Natural killer cell (primary cell): Measurements from ENCODE around the gene SHISAL1. TPM values are rescaled to one million over a fixed set of nuclear protein-coding genes. Genes with fewer than 3 reads are reported as not detected.

Experiments
- ATAC-seq, 3 donors: fragments of 150-1000 bp in 2 of 3; fragments of 200-7000 bp in 1 of 3; cut with Tn5 transposase; 1 replicate in 1 of 3; 2 replicates in 2 of 3; pipeline ENCODE4 v1.10.0; 2021; ENCODE audit warnings: mild to moderate bottlenecking in 2 of 3, moderate library complexity in 2 of 3
- DNase-seq, 2 donors: peaks; one replicate each; pipeline versions ENCODE4 v3.0.0 to v3.0.0-alpha.2; 2013 to 2021; ENCODE audit warnings: mixed read lengths in 1 of 2
- H3K27ac ChIP-seq: one replicate; pipeline ENCODE4 v1.5.1; 2013; ENCODE audit warnings: mild to moderate bottlenecking, low read length
- H3K27me3 ChIP-seq: one replicate; pipeline ENCODE4 v1.6.1; 2013; ENCODE audit warnings: low read length; ENCODE audit not compliant: control insufficient read depth, insufficient read depth
- H3K36me3 ChIP-seq: one replicate; pipeline ENCODE4 v1.6.1; 2013; ENCODE audit warnings: low read length; ENCODE audit not compliant: control insufficient read depth, insufficient read depth
- H3K4me1 ChIP-seq: one replicate; pipeline ENCODE4 v1.6.1; 2013; ENCODE audit warnings: low read length; ENCODE audit not compliant: control insufficient read depth, insufficient read depth
- H3K4me3 ChIP-seq: one replicate; pipeline ENCODE4 v1.5.1; 2013; ENCODE audit warnings: low read length
- H3K9me3 ChIP-seq: one replicate; pipeline ENCODE4 v1.6.1; 2013; ENCODE audit warnings: low read length; ENCODE audit not compliant: control insufficient read depth, insufficient read depth
- H3K27ac Mint-ChIP-seq, 2 donors: one replicate each; pipeline ENCODE4 v1.8.0; 2022; ENCODE audit warnings: mild to moderate bottlenecking in 2 of 2, mixed read lengths in 2 of 2, moderate library complexity in 1 of 2
- H3K27me3 Mint-ChIP-seq, 2 donors: one replicate each; pipeline ENCODE4 v1.8.0; 2022; ENCODE audit warnings: low read depth in 2 of 2, mixed read lengths in 2 of 2
- H3K36me3 Mint-ChIP-seq: one replicate; pipeline ENCODE4 v1.8.0; 2022; ENCODE audit warnings: mixed read lengths
- H3K4me1 Mint-ChIP-seq, 2 donors: one replicate each; pipeline ENCODE4 v1.8.0; 2022; ENCODE audit warnings: mixed read lengths in 2 of 2
- H3K4me3 Mint-ChIP-seq: one replicate; pipeline ENCODE4 v1.8.0; 2022; ENCODE audit warnings: mild to moderate bottlenecking, moderate library complexity, mixed read lengths
- H3K9me3 Mint-ChIP-seq, 2 donors: one replicate each; pipeline ENCODE4 v1.8.0; 2022; ENCODE audit warnings: mixed read lengths in 2 of 2
- WGBS: methylation state at CpG from one replicate; pipeline ENCODE4 v1.1.7; 2013; ENCODE audit warnings: missing lambda C conversion rate; ENCODE audit not compliant: insufficient coverage; 5-methylcytosine and 5-hydroxymethylcytosine counted together
- intact Hi-C: fragments of 100-400 bp; cut with micrococcal nuclease; formaldehyde crosslinking; loops from one replicate; pipeline ENCODE4 v1.14.2; 2022
- total RNA-seq, 4 donors: library from RNA; stranded (reverse); fragments of 120-200 nt in 1 of 4; gene quantifications; one replicate each; pipeline versions ENCODE4 v1.2.3 to v1.2.4, GENCODE V29; 2013 to 2022
- TF ChIP-seq, protein P1 (sequence below): fragments of 200-600 bp; IDR thresholded peaks from one replicate; pipeline ENCODE4 v1.8.0; 2022; ENCODE audit warnings: antibody characterized with exemption

The SHISAL1 gene
- total RNA-seq, 3 donors from 2014 or later (not counting 1 experiment from before 2014, with no cell fraction given), result not detected

DNA sequence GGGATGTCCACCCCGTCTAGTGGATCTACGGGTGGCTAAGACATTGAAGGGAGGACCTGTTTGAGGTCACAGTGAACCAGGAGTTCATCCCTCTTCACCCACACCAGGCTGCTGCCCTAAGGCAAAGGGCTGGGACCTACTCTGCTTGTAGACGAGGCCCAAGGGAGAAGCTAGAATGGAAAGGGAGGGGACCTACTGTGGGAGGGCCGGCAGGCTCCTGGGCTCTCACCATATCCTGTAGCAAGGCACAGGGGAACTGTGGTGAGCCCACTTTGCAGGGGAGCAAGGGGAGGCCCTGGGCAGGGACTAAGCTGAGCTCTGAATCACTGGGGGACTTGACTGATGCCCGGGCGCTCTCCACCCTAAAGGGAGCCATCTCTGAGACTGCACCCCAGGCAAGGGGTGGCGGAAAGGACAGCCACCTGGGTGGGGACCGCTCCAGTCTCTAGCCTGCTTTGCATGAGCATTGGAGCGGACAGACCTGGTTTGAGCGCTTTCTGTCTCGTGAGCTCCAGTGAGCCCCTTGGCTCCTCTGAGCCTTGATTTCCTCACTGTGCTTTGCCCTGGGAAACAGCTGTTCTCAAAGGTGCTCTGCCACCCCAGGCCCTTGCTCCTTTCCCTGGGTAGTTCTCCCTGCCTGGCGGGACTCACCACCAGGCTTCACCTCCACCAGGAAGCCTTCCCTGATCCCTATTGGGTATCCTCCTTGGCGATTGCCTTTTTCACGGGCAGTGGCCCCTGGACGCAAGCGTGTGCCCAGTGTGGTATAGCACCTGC lies 107.8 kb downstream of the SHISAL1 start:
- Mint-ChIP-seq H3K36me3 (peaks cover 19% of the 10 kb centered on the region), H3K27ac (peak overlapping the region in 1 of 2 donors; percentile 53), H3K27me3 (no peaks in the 10 kb centered on the region), H3K4me1 (peaks cover 19 to 40% of the 10 kb centered on the region in 2 donors), H3K9me3 (peaks cover 3 to 11% of the 10 kb centered on the region in 2 donors), H3K4me3 (no peak overlapping the region)
- Histone ChIP-seq H3K9me3 (no peaks in the 10 kb centered on the region), H3K4me1 (peaks cover 18% of the 10 kb centered on the region), H3K27me3 (no peaks in the 10 kb centered on the region), H3K4me3 (no peak overlapping the region), H3K27ac (no peak overlapping the region), H3K36me3 (peaks cover 21% of the 10 kb centered on the region)
- TF ChIP-seq, protein P1, sequence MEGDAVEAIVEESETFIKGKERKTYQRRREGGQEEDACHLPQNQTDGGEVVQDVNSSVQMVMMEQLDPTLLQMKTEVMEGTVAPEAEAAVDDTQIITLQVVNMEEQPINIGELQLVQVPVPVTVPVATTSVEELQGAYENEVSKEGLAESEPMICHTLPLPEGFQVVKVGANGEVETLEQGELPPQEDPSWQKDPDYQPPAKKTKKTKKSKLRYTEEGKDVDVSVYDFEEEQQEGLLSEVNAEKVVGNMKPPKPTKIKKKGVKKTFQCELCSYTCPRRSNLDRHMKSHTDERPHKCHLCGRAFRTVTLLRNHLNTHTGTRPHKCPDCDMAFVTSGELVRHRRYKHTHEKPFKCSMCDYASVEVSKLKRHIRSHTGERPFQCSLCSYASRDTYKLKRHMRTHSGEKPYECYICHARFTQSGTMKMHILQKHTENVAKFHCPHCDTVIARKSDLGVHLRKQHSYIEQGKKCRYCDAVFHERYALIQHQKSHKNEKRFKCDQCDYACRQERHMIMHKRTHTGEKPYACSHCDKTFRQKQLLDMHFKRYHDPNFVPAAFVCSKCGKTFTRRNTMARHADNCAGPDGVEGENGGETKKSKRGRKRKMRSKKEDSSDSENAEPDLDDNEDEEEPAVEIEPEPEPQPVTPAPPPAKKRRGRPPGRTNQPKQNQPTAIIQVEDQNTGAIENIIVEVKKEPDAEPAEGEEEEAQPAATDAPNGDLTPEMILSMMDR, result no peak
- intact Hi-C loops, result no loop called here
- no peak for DNase-seq
- WGBS, result 84% methylated on average over 16 of the region's 16 CpGs
- ATAC-seq, result no peak

DNA sequence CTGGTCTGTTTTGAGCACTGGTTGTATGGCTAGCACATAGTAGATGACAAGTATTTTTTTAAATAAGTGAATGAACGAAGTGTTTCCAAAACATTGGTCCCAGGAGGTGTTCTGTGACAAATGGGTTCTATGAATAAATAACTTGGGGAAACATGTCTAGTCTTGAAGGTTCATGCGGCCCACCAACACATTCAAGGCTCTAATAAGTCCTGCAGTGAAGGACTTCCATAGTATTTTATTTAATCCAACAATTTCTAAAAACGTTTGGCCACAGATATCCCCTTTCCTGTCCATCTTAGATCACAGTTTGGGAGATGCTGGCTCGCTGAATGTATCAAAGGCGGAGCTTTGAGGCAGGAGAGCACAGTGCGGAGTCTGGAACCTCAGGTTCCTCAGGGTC lies 109.5 kb downstream of the SHISAL1 start:
- Mint-ChIP-seq H3K36me3 (peaks cover 21% of the 10 kb centered on the region), H3K27ac (peak overlapping the region in 1 of 2 donors; percentile 29), H3K4me1 (peaks cover 16 to 43% of the 10 kb centered on the region in 2 donors), H3K4me3 (no peak overlapping the region), H3K27me3 (no peaks in the 10 kb centered on the region), H3K9me3 (no peaks in the 10 kb centered on the region)
- Histone ChIP-seq H3K36me3 (peaks cover 36% of the 10 kb centered on the region), H3K4me1 (peaks cover 21% of the 10 kb centered on the region), H3K27me3 (no peaks in the 10 kb centered on the region), H3K4me3 (no peak overlapping the region), H3K27ac (no peak overlapping the region), H3K9me3 (no peaks in the 10 kb centered on the region)
- ATAC-seq (no peak), DNase-seq (no peak)
- intact Hi-C loops, result no loop called here
- WGBS, result 78% methylated on average over 6 of the region's 6 CpGs
- TF ChIP-seq, protein P1, result no peak

- H3K36me3 ChIP-seq, result peaks cover 43% of the 10 kb centered on the region
- H3K27ac Mint-ChIP-seq, result no peak overlapping the region
These were observed 110.4 kb downstream of the SHISAL1 start for GRCh38 chr22:44202261-44202789.

More at GRCh38 chr22:44202261-44202789, 110.4 kb downstream of the SHISAL1 start:
- H3K4me1 Mint-ChIP-seq, result peaks cover 11 to 37% of the 10 kb centered on the region in 2 donors
- TF ChIP-seq, protein P1, result no peak
- H3K36me3 Mint-ChIP-seq, result peaks cover 21% of the 10 kb centered on the region
- ATAC-seq, result no peak
- peaks cover 21% of the 10 kb centered on the region for H3K4me1 ChIP-seq
- intact Hi-C loops, result no loop called here
- H3K27ac ChIP-seq, result no peak overlapping the region
- H3K9me3 Mint-ChIP-seq, result no peaks in the 10 kb centered on the region
- no peak for DNase-seq
- no peak overlapping the region for H3K4me3 Mint-ChIP-seq
- H3K4me3 ChIP-seq, result no peak overlapping the region
- no peaks in the 10 kb centered on the region for H3K27me3 ChIP-seq
- H3K27me3 Mint-ChIP-seq, result no peaks in the 10 kb centered on the region
- H3K9me3 ChIP-seq, result no peaks in the 10 kb centered on the region
- 90% methylated on average over 11 of the region's 11 CpGs for WGBS
